Transverse colon (tissue), 4 donors: ENCODE measurements around the gene PACRG. TPM values are rescaled to one million over a fixed set of nuclear protein-coding genes. Genes with fewer than 3 reads are reported as not detected.

Source experiments
- DNase-seq: peaks from one replicate; pipeline ENCODE4 v3.0.0-alpha.2; 2019
- H3K27ac ChIP-seq, 4 donors: fragments of 200-600 bp; sonication (generic); 2 replicates each; pipeline ENCODE4 v1.5.1; 2016 to 2018; ENCODE audit warnings: inconsistent platforms in 4 of 4
- H3K27me3 ChIP-seq: fragments of 200-600 bp; sonication (generic); 2 replicates; pipeline ENCODE4 v1.5.1; 2017; ENCODE audit warnings: inconsistent platforms
- H3K36me3 ChIP-seq, 4 donors: fragments of 200-600 bp; sonication (generic); 2 replicates each; pipeline ENCODE4 v1.5.1; 2017 to 2019; ENCODE audit warnings: inconsistent platforms in 4 of 4
- H3K4me1 ChIP-seq, 4 donors: fragments of 200-600 bp; sonication (generic); 2 replicates each; pipeline ENCODE4 v1.5.1; 2017 to 2020; ENCODE audit warnings: inconsistent platforms in 4 of 4
- H3K4me3 ChIP-seq, 4 donors: fragments of 200-600 bp; sonication (generic); 1 replicate in 1 of 4; 2 replicates in 3 of 4; pipeline versions ENCODE4 v1.5.1 to v1.6.1; 2017 to 2019; ENCODE audit warnings: inconsistent platforms in 4 of 4
- H3K9me3 ChIP-seq, 2 donors: fragments of 200-600 bp; sonication (generic); 2 replicates each; pipeline ENCODE4 v1.5.1; 2017 to 2019; ENCODE audit warnings: inconsistent platforms in 2 of 2
- EP300 ChIP-seq: sonication (generic); formaldehyde crosslinking; IDR thresholded peaks from one replicate; pipeline ENCODE4 v1.6.1; 2017; ENCODE audit warnings: antibody characterized with exemption, low read depth
- POLR2A ChIP-seq: fragments of 450-650 bp; IDR thresholded peaks from one replicate; pipeline ENCODE4 v1.6.1; 2016; ENCODE audit warnings: antibody characterized with exemption, mild to moderate bottlenecking, moderate library complexity
- POLR2AphosphoS5 ChIP-seq, 3 donors: sonication (generic); formaldehyde crosslinking; IDR thresholded peaks; one replicate each; pipeline ENCODE4 v1.6.1; 2016; ENCODE audit warnings: antibody characterized with exemption in 3 of 3
- WGBS, 2 donors: methylation state at CpG; one replicate each; pipeline ENCODE4 v1.1.5; 2018; ENCODE audit warnings: low coverage in 1 of 2; 5-methylcytosine and 5-hydroxymethylcytosine counted together
- in situ Hi-C, 4 donors: fragments of 200-750 bp; cut with MboI; loops; one replicate each; pipeline versions ENCODE4 v1.15.0 to v1.15.1; 2017; ENCODE audit warnings: low sequenced_read_pairs in 3 of 4, low pct_ligation_motif_present in 1 of 4, low pct_unique_long_range_greater_than_20kb in 1 of 4
- intact Hi-C: fragments of 100-400 bp; cut with DNase I; formaldehyde crosslinking; loops from one replicate; pipeline ENCODE4 v1.15.1; 2023; ENCODE audit warnings: low total_unique reads
- total RNA-seq, 4 donors: library from RNA; depleted of rRNA; stranded (reverse); fragments of >200 nt; gene quantifications; one replicate each; pipeline ENCODE4 v1.1.0, GENCODE V29; 2016
- TF ChIP-seq, protein P1 (sequence below), 5 experiments: fragments of 200-600 bp in 3 of 5; fragments of 450-650 bp in 2 of 5; sonication (generic) in 3 of 5; IDR thresholded peaks; 1 replicate in 2 of 5; 2 replicates in 3 of 5; pipeline ENCODE4 v1.5.1; 2016 to 2017; ENCODE audit warnings: antibody characterized with exemption in 5 of 5, inconsistent platforms in 3 of 5, mild to moderate bottlenecking in 2 of 5, moderate library complexity in 1 of 5

Gene PACRG
- total RNA-seq, 4 donors from 2014 or later: 1.2 to 13.8 (median 1.4) TPM; not detected in 1

DNA sequence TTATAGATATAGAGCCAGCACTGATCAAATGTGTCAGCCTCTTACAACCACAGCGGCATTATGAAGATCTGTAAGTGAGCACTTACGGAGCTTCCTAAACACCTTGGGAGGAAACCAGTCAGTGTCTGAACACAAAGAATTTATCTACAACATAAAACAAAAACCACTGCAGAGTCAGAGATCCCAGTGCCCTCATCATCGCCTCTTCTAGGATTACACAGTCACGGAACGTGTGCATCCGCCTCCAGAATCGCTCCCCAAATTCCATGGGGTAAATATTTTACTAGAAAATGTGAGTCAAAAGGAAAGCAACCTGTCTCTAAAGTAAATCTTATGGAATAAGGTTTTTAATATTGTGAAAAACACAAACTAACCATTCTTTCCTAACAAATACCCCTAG lies 243.6 kb downstream of the PACRG start:
- TF ChIP-seq POLR2AphosphoS5 (IDR thresholded peaks at IDR 0.05) (no peak), EP300 (no peak), POLR2A (no peak)
- TF ChIP-seq, protein P1, sequence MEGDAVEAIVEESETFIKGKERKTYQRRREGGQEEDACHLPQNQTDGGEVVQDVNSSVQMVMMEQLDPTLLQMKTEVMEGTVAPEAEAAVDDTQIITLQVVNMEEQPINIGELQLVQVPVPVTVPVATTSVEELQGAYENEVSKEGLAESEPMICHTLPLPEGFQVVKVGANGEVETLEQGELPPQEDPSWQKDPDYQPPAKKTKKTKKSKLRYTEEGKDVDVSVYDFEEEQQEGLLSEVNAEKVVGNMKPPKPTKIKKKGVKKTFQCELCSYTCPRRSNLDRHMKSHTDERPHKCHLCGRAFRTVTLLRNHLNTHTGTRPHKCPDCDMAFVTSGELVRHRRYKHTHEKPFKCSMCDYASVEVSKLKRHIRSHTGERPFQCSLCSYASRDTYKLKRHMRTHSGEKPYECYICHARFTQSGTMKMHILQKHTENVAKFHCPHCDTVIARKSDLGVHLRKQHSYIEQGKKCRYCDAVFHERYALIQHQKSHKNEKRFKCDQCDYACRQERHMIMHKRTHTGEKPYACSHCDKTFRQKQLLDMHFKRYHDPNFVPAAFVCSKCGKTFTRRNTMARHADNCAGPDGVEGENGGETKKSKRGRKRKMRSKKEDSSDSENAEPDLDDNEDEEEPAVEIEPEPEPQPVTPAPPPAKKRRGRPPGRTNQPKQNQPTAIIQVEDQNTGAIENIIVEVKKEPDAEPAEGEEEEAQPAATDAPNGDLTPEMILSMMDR (IDR thresholded peaks at IDR 0.05): no peak
- Histone ChIP-seq H3K9me3 (no peaks in the 10 kb centered on the region), H3K4me1 (no peaks in the 10 kb centered on the region), H3K36me3 (no peaks in the 10 kb centered on the region), H3K27ac (no peak overlapping the region), H3K27me3 (no peaks in the 10 kb centered on the region), H3K4me3 (no peak overlapping the region)
- in situ Hi-C loops: no loop called here
- whole genome bisulfite sequencing, 2 donors: 92 to 94% methylated on average over 7 of the region's 7 CpGs
- intact Hi-C loops: no loop called here
- no peak for DNase-seq

- DNase-seq: no peak
- no peaks in the 10 kb centered on the region for H3K36me3 ChIP-seq
- in situ Hi-C loops: no loop called here
- H3K27ac ChIP-seq: no peak overlapping the region
- no peaks in the 10 kb centered on the region for H3K27me3 ChIP-seq
- no peaks in the 10 kb centered on the region for H3K4me1 ChIP-seq
- H3K4me3 ChIP-seq: no peak overlapping the region
- TF ChIP-seq EP300 (no peak), POLR2A (no peak), POLR2AphosphoS5 (IDR thresholded peaks at IDR 0.05) (no peak)
- TF ChIP-seq, protein P1 (IDR thresholded peaks at IDR 0.05): no peak
- intact Hi-C loops: no loop called here
- 83 to 97% methylated on average over 3 to 7 of the region's 7 CpGs for WGBS, 2 donors
- no peaks in the 10 kb centered on the region for H3K9me3 ChIP-seq
Observed at GRCh38 chr6:162973151-162973872, 245.5 kb downstream of the PACRG start.

GRCh38 chr6:162973980-162974379 lies 246.2 kb downstream of the PACRG start:
- Histone ChIP-seq H3K36me3 (no peaks in the 10 kb centered on the region), H3K9me3 (no peaks in the 10 kb centered on the region), H3K27me3 (no peaks in the 10 kb centered on the region), H3K4me1 (no peaks in the 10 kb centered on the region), H3K4me3 (no peak overlapping the region), H3K27ac (no peak overlapping the region)
- DNase-seq: no peak
- intact Hi-C loops (no loop called here), in situ Hi-C loops (no loop called here)
- WGBS, 2 donors: 66 to 68% methylated on average over 5 of the region's 5 CpGs
- TF ChIP-seq, protein P1 (IDR thresholded peaks at IDR 0.05): no peak
- TF ChIP-seq EP300: no peak
- no peak for TF ChIP-seq POLR2AphosphoS5 (IDR thresholded peaks at IDR 0.05)
- no peak for TF ChIP-seq POLR2A

DNA sequence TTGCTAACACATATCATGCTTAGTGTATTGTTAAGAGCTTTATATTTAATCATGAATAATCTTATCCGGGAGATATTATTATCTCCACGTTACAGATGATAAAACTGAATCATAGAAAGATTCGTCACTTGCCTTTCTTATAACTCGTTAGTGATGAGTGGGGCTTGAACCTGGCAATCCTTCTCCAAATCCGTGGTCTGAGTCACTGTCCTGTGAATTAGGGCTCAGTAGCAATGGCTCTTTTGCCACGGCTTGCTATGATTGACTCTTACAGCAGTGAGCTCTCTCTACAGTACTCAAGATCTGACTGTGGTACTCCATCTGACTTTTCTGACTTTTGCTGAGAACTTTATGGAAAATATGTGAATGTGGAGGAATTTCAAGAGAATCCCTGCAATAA lies 246.9 kb downstream of the PACRG start:
- 62 to 85% methylated on average over 6 of the region's 6 CpGs for WGBS, 2 donors
- TF ChIP-seq POLR2A: no peak
- TF ChIP-seq EP300: no peak
- TF ChIP-seq, protein P1 (IDR thresholded peaks at IDR 0.05): no peak
- no peak for TF ChIP-seq POLR2AphosphoS5 (IDR thresholded peaks at IDR 0.05)
- H3K27ac ChIP-seq: no peak overlapping the region
- no peak for DNase-seq
- no peaks in the 10 kb centered on the region for H3K4me1 ChIP-seq
- no peaks in the 10 kb centered on the region for H3K36me3 ChIP-seq
- in situ Hi-C loops (no loop called here), intact Hi-C loops (no loop called here)
- no peaks in the 10 kb centered on the region for H3K27me3 ChIP-seq
- H3K9me3 ChIP-seq: no peaks in the 10 kb centered on the region
- H3K4me3 ChIP-seq: no peak overlapping the region
